B cell (primary cell): ENCODE results near the gene ABCC9. TPM values are rescaled to one million over a fixed set of nuclear protein-coding genes. Genes with fewer than 3 reads are reported as not detected.

Experiments
- ATAC-seq: fragments of 200-7000 bp; cut with Tn5 transposase; one replicate; pipeline ENCODE4 v1.10.0; 2021; ENCODE audit warnings: low read depth, mild to moderate bottlenecking, moderate number of reproducible peaks, moderate library complexity
- CTCF ChIA-PET: fragments of 350-600 bp; sonication (Branson Sonifier 250); formaldehyde crosslinking; loops from one replicate; lab custom pipeline; 2021; ENCODE audit warnings: antibody characterized with exemption, inconsistent platforms; lab: Charles Lee
- POLR2A ChIA-PET: fragments of 350-600 bp; sonication (Branson Sonifier 250); formaldehyde crosslinking; loops from one replicate; lab custom pipeline; 2021; ENCODE audit warnings: antibody characterized with exemption; lab: Charles Lee
- DNase-seq: peaks from one replicate; pipeline ENCODE4 v3.0.0; 2013
- H2AFZ ChIP-seq: 2 replicates; pipeline ENCODE4 v1.6.1; 2012; ENCODE audit warnings: mild to moderate bottlenecking, low read depth, low read length; ENCODE audit not compliant: insufficient read depth, poor library complexity, severe bottlenecking
- H3K27ac ChIP-seq, 2 donors: 1 replicate in 1 of 2; 2 replicates in 1 of 2; pipeline ENCODE4 v1.5.1; 2012 to 2013; ENCODE audit warnings: low read length in 2 of 2, mild to moderate bottlenecking in 2 of 2, moderate library complexity in 1 of 2
- H3K27me3 ChIP-seq, 4 experiments: fragments of 200-600 bp in 1 of 4; sonication (generic) in 1 of 4; replicated peaks in 1 of 4; 1 replicate in 2 of 4; 2 replicates in 2 of 4; pipeline versions ENCODE4 v1.6.1 to v1.7.0; 2013 to 2016; ENCODE audit warnings: low read length in 3 of 4, mild to moderate bottlenecking in 2 of 4, mixed read lengths in 1 of 4, moderate library complexity in 1 of 4; ENCODE audit not compliant: insufficient read depth in 4 of 4, control insufficient read depth in 3 of 4; ENCODE audit errors: control extremely low read depth in 1 of 4
- H3K36me3 ChIP-seq, 2 experiments: replicated peaks in 1 of 2; 1 replicate in 1 of 2; 2 replicates in 1 of 2; pipeline versions ENCODE4 v1.6.1 to v1.7.1; 2013; ENCODE audit warnings: low read length in 1 of 2; ENCODE audit not compliant: insufficient read depth in 2 of 2, control insufficient read depth in 1 of 2; ENCODE audit errors: control extremely low read depth in 1 of 2, extremely low read depth in 1 of 2
- H3K4me1 ChIP-seq, 2 donors: fragments of 200-600 bp in 1 of 2; sonication (generic) in 1 of 2; 1 replicate in 1 of 2; 2 replicates in 1 of 2; pipeline versions ENCODE4 v1.5.1 to v1.6.1; 2013 to 2017; ENCODE audit warnings: low read length in 2 of 2; ENCODE audit not compliant: control insufficient read depth in 2 of 2, insufficient read depth in 2 of 2
- H3K4me2 ChIP-seq: replicated peaks from 2 replicates; pipeline ENCODE3; 2012; ENCODE audit warnings: mild to moderate bottlenecking, low read depth, low read length; ENCODE audit not compliant: poor library complexity, severe bottlenecking
- H3K4me3 ChIP-seq, 5 experiments: fragments of 200-600 bp in 1 of 5; sonication (generic) in 1 of 5; 1 replicate in 3 of 5; 2 replicates in 2 of 5; pipeline versions ENCODE4 v1.5.1 to v1.7.0; 2011 to 2016; ENCODE audit warnings: low read length in 4 of 5, mild to moderate bottlenecking in 4 of 5, low read depth in 2 of 5, control low read depth in 1 of 5, moderate library complexity in 1 of 5; ENCODE audit not compliant: insufficient read depth in 1 of 5; ENCODE audit errors: control extremely low read depth in 1 of 5, extremely low read depth in 1 of 5
- H3K79me2 ChIP-seq: fragments of 200-600 bp; sonication (generic); one replicate; pipeline ENCODE4 v1.6.0; 2016; ENCODE audit warnings: low read length; ENCODE audit not compliant: control insufficient read depth, insufficient read depth
- H3K9ac ChIP-seq: fragments of 200-600 bp; sonication (generic); 2 replicates; pipeline ENCODE4 v1.6.1; 2017; ENCODE audit warnings: mild to moderate bottlenecking, low read length, moderate library complexity
- H3K9me3 ChIP-seq, 3 donors: one replicate each; pipeline versions ENCODE4 v1.6.1 to v1.7.1; 2013; ENCODE audit warnings: low read length in 2 of 3; ENCODE audit not compliant: control insufficient read depth in 2 of 3, insufficient read depth in 1 of 3; ENCODE audit errors: control extremely low read depth in 1 of 3
- H4K20me1 ChIP-seq: 2 replicates; pipeline ENCODE4 v1.6.0; 2012; ENCODE audit warnings: mild to moderate bottlenecking, low read length; ENCODE audit not compliant: insufficient read depth, control insufficient read depth, poor library complexity, severe bottlenecking
- H3K27ac Mint-ChIP-seq: one replicate; pipeline ENCODE4 v1.8.0; 2021; ENCODE audit warnings: mixed read lengths
- H3K27me3 Mint-ChIP-seq: one replicate; pipeline ENCODE4 v1.8.0; 2021; ENCODE audit warnings: mixed read lengths
- H3K4me1 Mint-ChIP-seq: one replicate; pipeline ENCODE4 v1.8.0; 2021; ENCODE audit warnings: mixed read lengths
- H3K4me3 Mint-ChIP-seq: one replicate; pipeline ENCODE4 v1.8.0; 2021; ENCODE audit warnings: mixed read lengths
- H3K9me3 Mint-ChIP-seq: one replicate; pipeline ENCODE4 v1.8.0; 2022; ENCODE audit warnings: mixed read lengths; ENCODE audit not compliant: insufficient read depth
- EZH2 ChIP-seq: IDR thresholded peaks from 2 replicates; pipeline ENCODE4 v1.6.1; 2012; ENCODE audit warnings: borderline replicate concordance, low read depth, mild to moderate bottlenecking, moderate library complexity, low read length; ENCODE audit not compliant: insufficient read depth, poor library complexity, severe bottlenecking
- WGBS: methylation state at CpG from one replicate; pipeline ENCODE4 v1.1.5; 2013; ENCODE audit warnings: missing lambda C conversion rate; ENCODE audit not compliant: insufficient coverage; 5-methylcytosine and 5-hydroxymethylcytosine counted together
- intact Hi-C: fragments of 100-400 bp; cut with micrococcal nuclease; formaldehyde crosslinking; loops from one replicate; pipeline ENCODE4 v1.10.0; 2022
- polyA plus RNA-seq: library from polyadenylated mRNA; depleted of rRNA; stranded (reverse); fragments of >200 nt; gene quantifications from 2 replicates; pipeline ENCODE4 v1.2.3, GENCODE V29; 2012
- total RNA-seq, 2 donors: library from RNA; stranded (reverse); fragments of 120-200 nt in 1 of 2; gene quantifications; 1 replicate in 1 of 2; 2 replicates in 1 of 2; pipeline versions ENCODE4 v1.2.3 to v1.2.4, GENCODE V29; 2013 to 2022
- TF ChIP-seq, protein P1 (sequence below): fragments of 200-600 bp; IDR thresholded peaks from one replicate; pipeline ENCODE4 v1.8.0; 2022; ENCODE audit warnings: antibody characterized with exemption, mild to moderate bottlenecking

ABCC9 gene
- total and polyA plus RNA-seq, 2 donors (not counting 1 experiment from before 2014, with no cell fraction given): not detected

- Histone ChIP-seq H3K4me1 (no peaks in the 10 kb centered on the region), H3K36me3 (no peaks in the 10 kb centered on the region), H3K27ac (no peak overlapping the region), H3K4me2 (no peak overlapping the region), H3K27me3 (no peaks in the 10 kb centered on the region), H3K4me3 (no peak overlapping the region), H3K79me2 (no peaks in the 10 kb centered on the region), H3K9ac (no peak overlapping the region), H2AFZ (no peak overlapping the region), H4K20me1 (no peaks in the 10 kb centered on the region), H3K9me3 (no peaks in the 10 kb centered on the region)
- 100% methylated on average over 1 of the region's 4 CpGs for WGBS
- Mint-ChIP-seq H3K27ac (no peak overlapping the region), H3K4me3 (no peak overlapping the region), H3K9me3 (no peaks in the 10 kb centered on the region), H3K27me3 (no peaks in the 10 kb centered on the region), H3K4me1 (no peaks in the 10 kb centered on the region)
- ATAC-seq (no peak), DNase-seq (no peak)
- ChIA-PET POLR2A (no interaction called here), CTCF (no interaction called here)
- intact Hi-C loops: no loop called here
- TF ChIP-seq, protein P1, sequence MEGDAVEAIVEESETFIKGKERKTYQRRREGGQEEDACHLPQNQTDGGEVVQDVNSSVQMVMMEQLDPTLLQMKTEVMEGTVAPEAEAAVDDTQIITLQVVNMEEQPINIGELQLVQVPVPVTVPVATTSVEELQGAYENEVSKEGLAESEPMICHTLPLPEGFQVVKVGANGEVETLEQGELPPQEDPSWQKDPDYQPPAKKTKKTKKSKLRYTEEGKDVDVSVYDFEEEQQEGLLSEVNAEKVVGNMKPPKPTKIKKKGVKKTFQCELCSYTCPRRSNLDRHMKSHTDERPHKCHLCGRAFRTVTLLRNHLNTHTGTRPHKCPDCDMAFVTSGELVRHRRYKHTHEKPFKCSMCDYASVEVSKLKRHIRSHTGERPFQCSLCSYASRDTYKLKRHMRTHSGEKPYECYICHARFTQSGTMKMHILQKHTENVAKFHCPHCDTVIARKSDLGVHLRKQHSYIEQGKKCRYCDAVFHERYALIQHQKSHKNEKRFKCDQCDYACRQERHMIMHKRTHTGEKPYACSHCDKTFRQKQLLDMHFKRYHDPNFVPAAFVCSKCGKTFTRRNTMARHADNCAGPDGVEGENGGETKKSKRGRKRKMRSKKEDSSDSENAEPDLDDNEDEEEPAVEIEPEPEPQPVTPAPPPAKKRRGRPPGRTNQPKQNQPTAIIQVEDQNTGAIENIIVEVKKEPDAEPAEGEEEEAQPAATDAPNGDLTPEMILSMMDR: no peak
- no peak for TF ChIP-seq EZH2
Measured at GRCh38 chr12:21828136-21828775, 113.0 kb downstream of the ABCC9 start.

- CTCF ChIA-PET: no interaction called here
- TF ChIP-seq, protein P1: no peak
- no peak for TF ChIP-seq EZH2
- Histone ChIP-seq H3K4me1 (no peaks in the 10 kb centered on the region), H3K79me2 (no peaks in the 10 kb centered on the region), H3K4me2 (no peak overlapping the region), H3K27ac (no peak overlapping the region), H3K9me3 (no peaks in the 10 kb centered on the region), H2AFZ (no peak overlapping the region), H3K4me3 (no peak overlapping the region), H4K20me1 (no peaks in the 10 kb centered on the region), H3K27me3 (no peaks in the 10 kb centered on the region), H3K36me3 (no peaks in the 10 kb centered on the region), H3K9ac (no peak overlapping the region)
- no peaks in the 10 kb centered on the region for H3K4me1 Mint-ChIP-seq
- intact Hi-C loops: no loop called here
- no peaks in the 10 kb centered on the region for H3K27me3 Mint-ChIP-seq
- POLR2A ChIA-PET: no interaction called here
- WGBS: 13% methylated on average over 1 of the region's 3 CpGs
- DNase-seq: no peak
- no peak overlapping the region for H3K4me3 Mint-ChIP-seq
- no peaks in the 10 kb centered on the region for H3K9me3 Mint-ChIP-seq
- ATAC-seq: no peak
- H3K27ac Mint-ChIP-seq: no peak overlapping the region
Measured at GRCh38 chr12:21827083-21827482, 114.1 kb downstream of the ABCC9 start.
